HL-60 (cell line): ENCODE results near the gene FAM186B.
A peak's percentile ranks its signal among the peaks of the same experiment; 100 is the strongest.

Experiments
- POLR2AphosphoS5 ChIP-seq: IDR thresholded peaks from 2 replicates; pipeline ENCODE4 v1.6.1; 2012; ENCODE audit warnings: low read depth
- TF ChIP-seq, protein P1 (sequence below): IDR thresholded peaks from one replicate; pipeline ENCODE4 v1.5.1; 2011; ENCODE audit warnings: low read length, control low read depth, inconsistent platforms; ENCODE audit not compliant: insufficient read depth

DNA sequence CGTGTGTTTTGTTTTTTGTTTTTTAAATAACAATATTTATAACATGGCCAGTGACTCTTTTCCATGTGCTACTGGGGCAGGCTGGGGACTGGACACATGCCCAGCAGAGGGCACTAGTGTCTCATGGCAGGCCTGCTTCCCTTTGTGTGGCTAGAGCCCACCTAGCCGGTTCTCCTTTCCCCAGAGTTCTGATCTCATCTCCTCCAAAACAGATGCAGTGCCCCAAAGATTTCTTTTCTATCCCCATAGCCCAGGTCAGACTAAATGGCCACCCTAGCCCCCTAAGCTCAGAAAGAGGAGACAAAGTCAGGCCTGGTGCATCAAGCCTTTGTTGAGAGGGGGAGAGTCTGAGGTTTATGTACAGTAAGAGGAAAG, 39.2 kb upstream of the FAM186B start:
- no peak for TF ChIP-seq POLR2AphosphoS5
- TF ChIP-seq, protein P1, sequence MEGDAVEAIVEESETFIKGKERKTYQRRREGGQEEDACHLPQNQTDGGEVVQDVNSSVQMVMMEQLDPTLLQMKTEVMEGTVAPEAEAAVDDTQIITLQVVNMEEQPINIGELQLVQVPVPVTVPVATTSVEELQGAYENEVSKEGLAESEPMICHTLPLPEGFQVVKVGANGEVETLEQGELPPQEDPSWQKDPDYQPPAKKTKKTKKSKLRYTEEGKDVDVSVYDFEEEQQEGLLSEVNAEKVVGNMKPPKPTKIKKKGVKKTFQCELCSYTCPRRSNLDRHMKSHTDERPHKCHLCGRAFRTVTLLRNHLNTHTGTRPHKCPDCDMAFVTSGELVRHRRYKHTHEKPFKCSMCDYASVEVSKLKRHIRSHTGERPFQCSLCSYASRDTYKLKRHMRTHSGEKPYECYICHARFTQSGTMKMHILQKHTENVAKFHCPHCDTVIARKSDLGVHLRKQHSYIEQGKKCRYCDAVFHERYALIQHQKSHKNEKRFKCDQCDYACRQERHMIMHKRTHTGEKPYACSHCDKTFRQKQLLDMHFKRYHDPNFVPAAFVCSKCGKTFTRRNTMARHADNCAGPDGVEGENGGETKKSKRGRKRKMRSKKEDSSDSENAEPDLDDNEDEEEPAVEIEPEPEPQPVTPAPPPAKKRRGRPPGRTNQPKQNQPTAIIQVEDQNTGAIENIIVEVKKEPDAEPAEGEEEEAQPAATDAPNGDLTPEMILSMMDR: peak; percentile 89
